Spleen (tissue), 11 donors: ENCODE data around the gene KIZ. TPM values are rescaled to one million over a fixed set of nuclear protein-coding genes. Genes with fewer than 3 reads are reported as not detected.

Experiments
- DNase-seq: peaks from one replicate; pipeline ENCODE4 v3.0.0-alpha.2; 2020
- H3K27ac ChIP-seq, 8 donors: fragments of 200-600 bp; sonication (generic) in 7 of 8; 1 replicate in 4 of 8; 2 replicates in 4 of 8; pipeline versions ENCODE4 v1.5.0 to v1.8.0; 2016 to 2021; ENCODE audit warnings: inconsistent platforms in 4 of 8, mild to moderate bottlenecking in 4 of 8, moderate library complexity in 1 of 8
- H3K27me3 ChIP-seq, 7 donors: fragments of 200-600 bp; sonication (generic) in 6 of 7; replicated peaks in 1 of 7; 1 replicate in 4 of 7; 2 replicates in 3 of 7; pipeline versions ENCODE4 v1.5.0 to v1.8.0; 2016 to 2021; ENCODE audit warnings: inconsistent platforms in 3 of 7, mild to moderate bottlenecking in 1 of 7
- H3K36me3 ChIP-seq, 6 donors: fragments of 200-600 bp; sonication (generic) in 5 of 6; 1 replicate in 4 of 6; 2 replicates in 2 of 6; pipeline versions ENCODE4 v1.5.0 to v1.8.0; 2016 to 2021; ENCODE audit warnings: inconsistent platforms in 2 of 6
- H3K4me1 ChIP-seq, 6 donors: fragments of 200-600 bp; sonication (generic) in 5 of 6; 1 replicate in 3 of 6; 2 replicates in 3 of 6; pipeline versions ENCODE4 v1.5.0 to v1.8.0; 2016 to 2021; ENCODE audit warnings: inconsistent platforms in 3 of 6
- H3K4me3 ChIP-seq, 8 donors: fragments of 200-600 bp; sonication (generic) in 7 of 8; 1 replicate in 4 of 8; 2 replicates in 4 of 8; pipeline versions ENCODE4 v1.5.0 to v1.8.0; 2016 to 2021; ENCODE audit warnings: inconsistent platforms in 4 of 8, mild to moderate bottlenecking in 4 of 8, moderate library complexity in 2 of 8
- H3K9me3 ChIP-seq, 8 donors: fragments of 200-600 bp; sonication (generic) in 7 of 8; 1 replicate in 4 of 8; 2 replicates in 4 of 8; pipeline versions ENCODE4 v1.5.0 to v1.8.0; 2016 to 2021; ENCODE audit warnings: inconsistent platforms in 4 of 8
- CTCF ChIP-seq, 11 experiments: fragments of 200-600 bp in 7 of 11; fragments of 450-650 bp in 4 of 11; sonication (generic) in 4 of 11; IDR thresholded peaks in 8 of 11; conservative IDR thresholded peaks in 3 of 11; 1 replicate in 7 of 11; 2 replicates in 4 of 11; pipeline versions ENCODE4 v1.4.0 to v1.8.0; 2016 to 2021; ENCODE audit warnings: antibody characterized with exemption in 11 of 11, inconsistent platforms in 4 of 11, mild to moderate bottlenecking in 1 of 11
- POLR2A ChIP-seq, 3 donors: fragments of 450-650 bp; IDR thresholded peaks; one replicate each; pipeline ENCODE4 v1.5.1; 2017; ENCODE audit warnings: antibody characterized with exemption in 3 of 3, mild to moderate bottlenecking in 1 of 3
- POLR2AphosphoS5 ChIP-seq, 3 donors: sonication (generic); formaldehyde crosslinking; IDR thresholded peaks; one replicate each; pipeline ENCODE4 v1.5.1; 2017; ENCODE audit warnings: antibody characterized with exemption in 3 of 3
- WGBS, 5 donors: extraction: QIAGEN DNeasy Blood & Tissue Kit in 3 of 5; methylation state at CpG; one replicate each; pipeline versions ENCODE4 v1.1.5 to v1.1.7; 2013 to 2018; 5-methylcytosine and 5-hydroxymethylcytosine counted together
- intact Hi-C: fragments of 100-400 bp; cut with DNase I; formaldehyde crosslinking; loops from one replicate; pipeline ENCODE4 v1.15.0; 2023; ENCODE audit warnings: low total_unique reads
- polyA plus RNA-seq, 3 donors: library from polyadenylated mRNA; stranded (reverse); fragments of 200-250 nt; gene quantifications; one replicate each; pipeline ENCODE4 v1.2.1, GENCODE V29; 2013
- total RNA-seq, 7 donors: library from RNA; depleted of rRNA in 3 of 7; stranded (reverse); fragments of >200 nt in 3 of 7; fragmentation: NEBNext Ultra II Directional in 4 of 7; extraction: Animal tissue kit (Norgen Biotek cat#: 25700) in 4 of 7; gene quantifications; one replicate each; pipeline versions ENCODE4 v1.1.0 to v1.2.1, GENCODE V29; 2016 to 2021
- donor health status: healthy with polysubstance abuse.
- donor health status: DM: no; HTN: no; CAD: no; lungs with moderate emphysema.
- donor health status: DM: no; HTN: no; CAD: no.
- donor health status: Bipolar disorder and iron deficiency.
- donor health status: healthy.
- donor health status: DM: no; HTN: no; CAD: no.
- donor health status: DM: yes; HTN: yes; CAD: no.

KIZ gene
- total and polyA plus RNA-seq, 10 donors: 9.5 to 57.9 (median 20.2) TPM

- H3K36me3 ChIP-seq: no peaks in the 10 kb centered on the region
- no peak overlapping the region for H3K4me3 ChIP-seq
- no peaks in the 10 kb centered on the region for H3K9me3 ChIP-seq
- 83 to 89% (median 84%) methylated on average over 8 of the region's 8 CpGs for WGBS, 5 donors
- DNase-seq: no peak
- H3K27ac ChIP-seq: no peak overlapping the region
- no peaks in the 10 kb centered on the region for H3K27me3 ChIP-seq
- intact Hi-C loops: no loop called here
- H3K4me1 ChIP-seq: no peaks in the 10 kb centered on the region
- TF ChIP-seq POLR2A (IDR thresholded peaks at IDR 0.05): no peak
- TF ChIP-seq POLR2AphosphoS5 (IDR thresholded peaks at IDR 0.05): no peak
- no peak for TF ChIP-seq CTCF (IDR thresholded peaks at IDR 0.05 in 8 of 11, conservative IDR thresholded peaks at IDR 0.05 in 3 of 11)
Observed at GRCh38 chr20:21259346-21259745, 133.5 kb downstream of the KIZ start.

- no peaks in the 10 kb centered on the region for H3K4me1 ChIP-seq
- DNase-seq: no peak
- H3K27ac ChIP-seq: no peak overlapping the region
- H3K9me3 ChIP-seq: peaks cover 0 to 11% (median 2%) of the 10 kb centered on the region in 8 donors
- intact Hi-C loops: no loop called here
- peaks cover 0 to 7% (median 0%) of the 10 kb centered on the region in 7 donors for H3K27me3 ChIP-seq
- H3K4me3 ChIP-seq: no peak overlapping the region
- H3K36me3 ChIP-seq: no peaks in the 10 kb centered on the region
- no peak for TF ChIP-seq CTCF (IDR thresholded peaks at IDR 0.05 in 8 of 11, conservative IDR thresholded peaks at IDR 0.05 in 3 of 11)
- 71 to 92% (median 84%) methylated on average over 2 of the region's 2 CpGs for WGBS, 5 donors
Observed at GRCh38 chr20:21262812-21263211, 136.9 kb downstream of the KIZ start.

GRCh38 chr20:21265261-21266190 lies 139.6 kb downstream of the KIZ start:
- WGBS, 5 donors: 79 to 83% (median 80%) methylated on average over 14 to 15 of the region's 15 CpGs
- no peaks in the 10 kb centered on the region for H3K4me1 ChIP-seq
- H3K27me3 ChIP-seq: peaks cover 0 to 7% (median 0%) of the 10 kb centered on the region in 7 donors
- H3K9me3 ChIP-seq: peaks cover 0 to 11% (median 2%) of the 10 kb centered on the region in 8 donors
- H3K27ac ChIP-seq: no peak overlapping the region
- TF ChIP-seq CTCF (IDR thresholded peaks at IDR 0.05 in 8 of 11, conservative IDR thresholded peaks at IDR 0.05 in 3 of 11) (no peak), POLR2A (IDR thresholded peaks at IDR 0.05) (no peak), POLR2AphosphoS5 (IDR thresholded peaks at IDR 0.05) (no peak)
- intact Hi-C loops: no loop called here
- no peak for DNase-seq
- no peak overlapping the region for H3K4me3 ChIP-seq
- H3K36me3 ChIP-seq: no peaks in the 10 kb centered on the region

- peaks cover 0 to 7% (median 0%) of the 10 kb centered on the region in 7 donors for H3K27me3 ChIP-seq
- intact Hi-C loops: no loop called here
- no peaks in the 10 kb centered on the region for H3K4me1 ChIP-seq
- TF ChIP-seq POLR2A (IDR thresholded peaks at IDR 0.05) (no peak), POLR2AphosphoS5 (IDR thresholded peaks at IDR 0.05) (no peak), CTCF (IDR thresholded peaks at IDR 0.05 in 8 of 11, conservative IDR thresholded peaks at IDR 0.05 in 3 of 11) (no peak)
- no peaks in the 10 kb centered on the region for H3K36me3 ChIP-seq
- no peak for DNase-seq
- 88 to 94% (median 90%) methylated on average over 3 to 5 of the region's 5 CpGs for WGBS, 5 donors
- no peak overlapping the region for H3K4me3 ChIP-seq
- H3K9me3 ChIP-seq: peaks cover 0 to 11% (median 2%) of the 10 kb centered on the region in 8 donors
- H3K27ac ChIP-seq: no peak overlapping the region
Observed at GRCh38 chr20:21266191-21266536, 140.3 kb downstream of the KIZ start.
